ENCODE results near the gene RANBP3.

The RANBP3 gene

GRCh38 chr19:5867201-5868136 is 110.5 kb downstream of the RANBP3 start:
- TF ChIP-seq TAF1 (IDR thresholded peaks at IDR 0.05; ENCODE audit: low read depth) (no peak), CEBPB (IDR thresholded peaks at IDR 0.05) (no peak), TCF12 (IDR thresholded peaks at IDR 0.05; ENCODE audit: low read depth) (no peak), ZBTB7A (IDR thresholded peaks at IDR 0.05; ENCODE audit: low read depth) (no peak), RAD21 (IDR thresholded peaks at IDR 0.05; ENCODE audit: low read depth) (no peak), USF1 (IDR thresholded peaks at IDR 0.05) (no peak), YY1 (IDR thresholded peaks at IDR 0.05; ENCODE audit: low read depth) (no peak), EGR1 (IDR thresholded peaks at IDR 0.05) (no peak), TEAD4 (IDR thresholded peaks at IDR 0.05) (no peak), CREB1 (IDR thresholded peaks at IDR 0.05; ENCODE audit: low read depth) (no peak), EP300 (IDR thresholded peaks at IDR 0.05; ENCODE audit: borderline replicate concordance) (no peak), REST (IDR thresholded peaks at IDR 0.05; ENCODE audit: low read depth) (no peak)
